Measurements from ENCODE around the gene CRYBA2. TPM values are rescaled to one million over a fixed set of nuclear protein-coding genes. Genes with fewer than 3 reads are reported as not detected.

CRYBA2 gene
- total and polyA plus RNA-seq, 9 of the 15 experiments (the other 6 are each of a cell fraction or from before 2014, with no cell fraction given): 0.11 to 1.8 (median 0.62) TPM; not detected in 5

DNA sequence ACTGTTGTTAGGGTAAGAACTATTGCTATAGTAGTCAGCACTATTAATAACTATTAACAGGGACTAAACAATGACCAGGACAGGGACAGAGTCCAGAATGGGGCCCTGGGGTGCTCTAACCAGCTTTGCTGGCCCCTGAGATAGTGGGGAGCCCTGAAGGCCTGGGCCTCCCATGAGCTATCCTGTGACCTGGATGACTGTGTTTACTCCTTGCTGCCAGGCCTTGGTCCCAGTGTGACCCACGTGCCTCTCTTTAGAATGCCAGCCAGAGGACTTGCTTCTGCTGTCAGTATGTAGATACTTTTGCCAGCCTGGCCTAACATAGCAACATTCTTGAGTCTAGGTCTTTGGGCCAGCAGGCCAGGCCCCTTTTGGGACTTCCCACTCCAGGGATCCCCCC, 22.3 kb downstream of the CRYBA2 start:
- intact Hi-C loops (cut with micrococcal nuclease): no loop called here
- ChIA-PET CTCF (ENCODE audit: low intra/inter-chr PET ratio) (no interaction called here), POLR2A (no interaction called here)
- no peak for ATAC-seq
- Histone ChIP-seq H3K27me3 (ENCODE audit: control insufficient read depth in 2 of 2, insufficient read depth in 2 of 2, low read length in 2 of 2) (peaks cover 0 to 3% of the 10 kb centered on the region in 2 experiments; a peak in 1 of 5 replicates), H3K9me1 (ENCODE audit: control insufficient read depth, insufficient read depth, low read length) (no peaks in the 10 kb centered on the region), H4K20me1 (replicated peaks; ENCODE audit: control insufficient read depth, insufficient read depth, low read length) (no peaks in the 10 kb centered on the region), H3K9me3 (replicated peaks; ENCODE audit: control insufficient read depth, insufficient read depth, low read depth, low read length) (no peaks in the 10 kb centered on the region), H3K79me2 (ENCODE audit: control insufficient read depth, insufficient read depth, low read length) (no peaks in the 10 kb centered on the region), H3K9ac (ENCODE audit: insufficient read depth in 1 of 2, low read depth in 2 of 2, low read length in 2 of 2) (no peak overlapping the region), H3K27ac (ENCODE audit: extremely low read depth, low read depth, low read length) (no peak overlapping the region), H3K4me3 (no peak overlapping the region), H3K4me2 (ENCODE audit: insufficient read depth, low read length) (no peak overlapping the region), H2AFZ (ENCODE audit: low read depth, low read length) (no peak overlapping the region), H3K4me1 (replicated peaks in 1 of 2; ENCODE audit: control insufficient read depth in 2 of 2, insufficient read depth in 2 of 2, low read length in 2 of 2) (no peaks in the 10 kb centered on the region), H3K36me3 (ENCODE audit: control insufficient read depth, insufficient read depth, low read length) (no peaks in the 10 kb centered on the region)
- in situ Hi-C loops (cut with MboI): no loop called here
- DNase-seq (ENCODE audit: extremely low read depth in 1 of 4, low spot score in 3 of 4): no peak
- 0% methylated on average over 1 of the region's 1 CpG for WGBS (ENCODE audit: insufficient coverage, low coverage, missing lambda C conversion rate)
- no peak for FAIRE-seq
- no peak for TF ChIP-seq FOXA1 (IDR thresholded peaks at IDR 0.05; ENCODE audit: borderline replicate concordance)
- no peak for TF ChIP-seq TRIM24 (IDR thresholded peaks at IDR 0.05)
- no peak for TF ChIP-seq DDX20 (tag; IDR thresholded peaks at IDR 0.05; ENCODE audit: low read depth)
- no peak for TF ChIP-seq ZNF586 (CRISPR knock-in tag; conservative IDR thresholded peaks at IDR 0.05)
- TF ChIP-seq, protein P1, sequence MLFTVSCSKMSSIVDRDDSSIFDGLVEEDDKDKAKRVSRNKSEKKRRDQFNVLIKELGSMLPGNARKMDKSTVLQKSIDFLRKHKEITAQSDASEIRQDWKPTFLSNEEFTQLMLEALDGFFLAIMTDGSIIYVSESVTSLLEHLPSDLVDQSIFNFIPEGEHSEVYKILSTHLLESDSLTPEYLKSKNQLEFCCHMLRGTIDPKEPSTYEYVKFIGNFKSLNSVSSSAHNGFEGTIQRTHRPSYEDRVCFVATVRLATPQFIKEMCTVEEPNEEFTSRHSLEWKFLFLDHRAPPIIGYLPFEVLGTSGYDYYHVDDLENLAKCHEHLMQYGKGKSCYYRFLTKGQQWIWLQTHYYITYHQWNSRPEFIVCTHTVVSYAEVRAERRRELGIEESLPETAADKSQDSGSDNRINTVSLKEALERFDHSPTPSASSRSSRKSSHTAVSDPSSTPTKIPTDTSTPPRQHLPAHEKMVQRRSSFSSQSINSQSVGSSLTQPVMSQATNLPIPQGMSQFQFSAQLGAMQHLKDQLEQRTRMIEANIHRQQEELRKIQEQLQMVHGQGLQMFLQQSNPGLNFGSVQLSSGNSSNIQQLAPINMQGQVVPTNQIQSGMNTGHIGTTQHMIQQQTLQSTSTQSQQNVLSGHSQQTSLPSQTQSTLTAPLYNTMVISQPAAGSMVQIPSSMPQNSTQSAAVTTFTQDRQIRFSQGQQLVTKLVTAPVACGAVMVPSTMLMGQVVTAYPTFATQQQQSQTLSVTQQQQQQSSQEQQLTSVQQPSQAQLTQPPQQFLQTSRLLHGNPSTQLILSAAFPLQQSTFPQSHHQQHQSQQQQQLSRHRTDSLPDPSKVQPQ (CRISPR knock-in tag; IDR thresholded peaks at IDR 0.05; ENCODE audit: borderline replicate concordance): no peak
- TF ChIP-seq TEAD1 (CRISPR knock-in tag; IDR thresholded peaks at IDR 0.05): no peak
- no peak for TF ChIP-seq HDAC8 (tag; IDR thresholded peaks at IDR 0.05)
- TF ChIP-seq JUNB (CRISPR knock-in tag; conservative IDR thresholded peaks at IDR 0.05): no peak
- TF ChIP-seq, protein P2, sequence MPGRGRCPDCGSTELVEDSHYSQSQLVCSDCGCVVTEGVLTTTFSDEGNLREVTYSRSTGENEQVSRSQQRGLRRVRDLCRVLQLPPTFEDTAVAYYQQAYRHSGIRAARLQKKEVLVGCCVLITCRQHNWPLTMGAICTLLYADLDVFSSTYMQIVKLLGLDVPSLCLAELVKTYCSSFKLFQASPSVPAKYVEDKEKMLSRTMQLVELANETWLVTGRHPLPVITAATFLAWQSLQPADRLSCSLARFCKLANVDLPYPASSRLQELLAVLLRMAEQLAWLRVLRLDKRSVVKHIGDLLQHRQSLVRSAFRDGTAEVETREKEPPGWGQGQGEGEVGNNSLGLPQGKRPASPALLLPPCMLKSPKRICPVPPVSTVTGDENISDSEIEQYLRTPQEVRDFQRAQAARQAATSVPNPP (IDR thresholded peaks at IDR 0.05; ENCODE audit: borderline replicate concordance, insufficient read depth, insufficient read length): no peak
- no peak for TF ChIP-seq ZBTB17 (CRISPR knock-in tag; IDR thresholded peaks at IDR 0.05)
- TF ChIP-seq PTTG1 (tag; IDR thresholded peaks at IDR 0.05; ENCODE audit: low read depth): no peak
- TF ChIP-seq CREB1 (IDR thresholded peaks at IDR 0.05): no peak
- no peak for TF ChIP-seq CREB1 (CRISPR knock-in tag; IDR thresholded peaks at IDR 0.05)
- no peak for TF ChIP-seq ATF7 (IDR thresholded peaks at IDR 0.05)
- TF ChIP-seq GTF2E2 (tag; IDR thresholded peaks at IDR 0.05): no peak
- TF ChIP-seq L3MBTL2 (IDR thresholded peaks at IDR 0.05): no peak
- TF ChIP-seq TCF7L2 (IDR thresholded peaks at IDR 0.05; ENCODE audit: low read depth, low read length): no peak
- TF ChIP-seq CEBPB (tag; IDR thresholded peaks at IDR 0.05): no peak
- no peak for TF ChIP-seq PRPF4 (IDR thresholded peaks at IDR 0.05; ENCODE audit: insufficient read depth, low read depth, low read length, poor library complexity, severe bottlenecking)
- TF ChIP-seq, protein P3, sequence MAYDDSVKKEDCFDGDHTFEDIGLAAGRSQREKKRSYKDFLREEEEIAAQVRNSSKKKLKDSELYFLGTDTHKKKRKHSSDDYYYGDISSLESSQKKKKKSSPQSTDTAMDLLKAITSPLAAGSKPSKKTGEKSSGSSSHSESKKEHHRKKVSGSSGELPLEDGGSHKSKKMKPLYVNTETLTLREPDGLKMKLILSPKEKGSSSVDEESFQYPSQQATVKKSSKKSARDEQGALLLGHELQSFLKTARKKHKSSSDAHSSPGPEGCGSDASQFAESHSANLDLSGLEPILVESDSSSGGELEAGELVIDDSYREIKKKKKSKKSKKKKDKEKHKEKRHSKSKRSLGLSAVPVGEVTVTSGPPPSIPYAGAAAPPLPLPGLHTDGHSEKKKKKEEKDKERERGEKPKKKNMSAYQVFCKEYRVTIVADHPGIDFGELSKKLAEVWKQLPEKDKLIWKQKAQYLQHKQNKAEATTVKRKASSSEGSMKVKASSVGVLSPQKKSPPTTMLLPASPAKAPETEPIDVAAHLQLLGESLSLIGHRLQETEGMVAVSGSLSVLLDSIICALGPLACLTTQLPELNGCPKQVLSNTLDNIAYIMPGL (CRISPR knock-in tag; IDR thresholded peaks at IDR 0.05): no peak
- no TSS peak for BruUV-seq (replicated peaks)

Measured in K562 (cell line).